ENCODE data around the gene PLA2G4B.

DNA sequence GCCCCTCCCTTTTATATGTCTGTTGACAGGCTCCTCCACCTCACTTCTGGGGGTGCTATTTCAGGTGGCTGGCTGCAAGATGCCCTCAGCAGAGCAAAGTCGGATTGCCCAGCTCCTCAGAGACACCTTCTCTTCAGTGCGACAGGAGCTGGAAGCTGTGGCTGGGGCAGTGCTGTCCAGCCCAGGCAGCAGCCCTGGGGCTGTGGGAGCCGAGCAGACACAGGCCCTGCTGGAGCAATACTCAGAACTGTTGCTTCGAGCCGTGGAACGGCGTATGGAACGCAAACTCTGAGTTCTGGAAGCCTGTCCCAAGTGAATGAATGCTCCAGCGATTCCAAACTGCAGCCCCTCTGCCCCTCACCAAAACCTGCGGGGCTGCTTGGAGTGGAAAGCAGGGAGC is 13.5 kb upstream of the PLA2G4B start:
- TF ChIP-seq, protein P1, sequence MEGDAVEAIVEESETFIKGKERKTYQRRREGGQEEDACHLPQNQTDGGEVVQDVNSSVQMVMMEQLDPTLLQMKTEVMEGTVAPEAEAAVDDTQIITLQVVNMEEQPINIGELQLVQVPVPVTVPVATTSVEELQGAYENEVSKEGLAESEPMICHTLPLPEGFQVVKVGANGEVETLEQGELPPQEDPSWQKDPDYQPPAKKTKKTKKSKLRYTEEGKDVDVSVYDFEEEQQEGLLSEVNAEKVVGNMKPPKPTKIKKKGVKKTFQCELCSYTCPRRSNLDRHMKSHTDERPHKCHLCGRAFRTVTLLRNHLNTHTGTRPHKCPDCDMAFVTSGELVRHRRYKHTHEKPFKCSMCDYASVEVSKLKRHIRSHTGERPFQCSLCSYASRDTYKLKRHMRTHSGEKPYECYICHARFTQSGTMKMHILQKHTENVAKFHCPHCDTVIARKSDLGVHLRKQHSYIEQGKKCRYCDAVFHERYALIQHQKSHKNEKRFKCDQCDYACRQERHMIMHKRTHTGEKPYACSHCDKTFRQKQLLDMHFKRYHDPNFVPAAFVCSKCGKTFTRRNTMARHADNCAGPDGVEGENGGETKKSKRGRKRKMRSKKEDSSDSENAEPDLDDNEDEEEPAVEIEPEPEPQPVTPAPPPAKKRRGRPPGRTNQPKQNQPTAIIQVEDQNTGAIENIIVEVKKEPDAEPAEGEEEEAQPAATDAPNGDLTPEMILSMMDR (optimal IDR thresholded peaks at IDR 0.05 in 1 of 3, IDR thresholded peaks at IDR 0.05 in 1 of 3, conservative IDR thresholded peaks at IDR 0.05 in 1 of 3; ENCODE audit: extremely low read depth in 1 of 3, insufficient read depth in 2 of 3, low read length in 3 of 3), result no peak
- TF ChIP-seq EZH2 (IDR thresholded peaks at IDR 0.05; ENCODE audit: low read length), result no peak

Data from keratinocyte (primary cell).